Body of pancreas (tissue), 4 donors: ENCODE data around the gene BAIAP3. TPM values are rescaled to one million over a fixed set of nuclear protein-coding genes. Genes with fewer than 3 reads are reported as not detected.

Experiments
- ATAC-seq: fragments of 150-250 bp; one replicate; pipeline ENCODE4 v1.9.1; 2016
- DNase-seq, 4 donors: peaks; one replicate each; pipeline ENCODE4 v3.0.0-alpha.2; 2019
- H3K27ac ChIP-seq, 4 donors: fragments of 200-600 bp; sonication (generic); 1 replicate in 3 of 4; 2 replicates in 1 of 4; pipeline versions ENCODE4 v1.5.1 to v1.6.1; 2016 to 2019; ENCODE audit warnings: mild to moderate bottlenecking in 1 of 4, mixed read lengths in 1 of 4, moderate library complexity in 1 of 4
- H3K27me3 ChIP-seq, 2 donors: fragments of 200-600 bp; sonication (generic); one replicate each; pipeline ENCODE4 v1.6.0; 2016; ENCODE audit warnings: mild to moderate bottlenecking in 1 of 2
- H3K36me3 ChIP-seq, 2 donors: fragments of 200-600 bp; sonication (generic); replicated peaks in 1 of 2; 2 replicates each; pipeline ENCODE4 v1.5.1; 2016; ENCODE audit warnings: low read depth in 2 of 2; ENCODE audit not compliant: insufficient read depth in 1 of 2
- H3K4me1 ChIP-seq: fragments of 200-600 bp; sonication (generic); one replicate; pipeline ENCODE4 v1.6.0; 2016
- H3K4me3 ChIP-seq, 2 donors: fragments of 200-600 bp; sonication (generic); 1 replicate in 1 of 2; 2 replicates in 1 of 2; pipeline ENCODE4 v1.5.1; 2016 to 2019
- H3K9me3 ChIP-seq, 3 donors: fragments of 200-600 bp; sonication (generic); 1 replicate in 2 of 3; 2 replicates in 1 of 3; pipeline ENCODE4 v1.5.1; 2016
- CTCF ChIP-seq, 7 experiments: fragments of 450-650 bp in 4 of 7; fragments of 200-600 bp in 3 of 7; sonication (generic) in 3 of 7; IDR thresholded peaks; one replicate each; pipeline ENCODE4 v1.5.1; 2016 to 2019; ENCODE audit warnings: antibody characterized with exemption in 7 of 7
- POLR2A ChIP-seq, 3 donors: fragments of 450-650 bp; IDR thresholded peaks; one replicate each; pipeline ENCODE4 v1.6.1; 2016; ENCODE audit warnings: antibody characterized with exemption in 3 of 3, mild to moderate bottlenecking in 2 of 3
- WGBS, 2 donors: methylation state at CpG; one replicate each; pipeline ENCODE4 v1.1.5; 2017; 5-methylcytosine and 5-hydroxymethylcytosine counted together
- intact Hi-C: fragments of 100-400 bp; cut with DNase I; formaldehyde crosslinking; loops from one replicate; pipeline ENCODE4 v1.15.1; 2023
- total RNA-seq, 2 donors: library from RNA; depleted of rRNA; stranded (reverse); fragments of >200 nt; gene quantifications; one replicate each; pipeline ENCODE4 v1.1.0, GENCODE V29; 2016

The BAIAP3 gene
- total RNA-seq, 2 donors from 2014 or later, result 7.0 to 20.8 TPM

GRCh38 chr16:1354815-1355540 is 21.5 kb downstream of the BAIAP3 start:
- Histone ChIP-seq H3K27me3 (no peaks in the 10 kb centered on the region), H3K27ac (no peak overlapping the region), H3K9me3 (no peaks in the 10 kb centered on the region), H3K4me1 (peaks cover 40% of the 10 kb centered on the region), H3K4me3 (no peak overlapping the region), H3K36me3 (no peaks in the 10 kb centered on the region)
- WGBS, 2 donors, result 82 to 87% methylated on average over 48 to 49 of the region's 49 CpGs
- intact Hi-C loops, result no loop called here
- ATAC-seq (no peak), DNase-seq (no peak)
- TF ChIP-seq POLR2A (IDR thresholded peaks at IDR 0.05) (no peak), CTCF (IDR thresholded peaks at IDR 0.05) (no peak)

GRCh38 chr16:1355591-1355990 is 22.1 kb downstream of the BAIAP3 start:
- no peaks in the 10 kb centered on the region for H3K9me3 ChIP-seq
- TF ChIP-seq CTCF (IDR thresholded peaks at IDR 0.05) (no peak), POLR2A (IDR thresholded peaks at IDR 0.05) (no peak)
- no peaks in the 10 kb centered on the region for H3K36me3 ChIP-seq
- intact Hi-C loops, result no loop called here
- H3K4me3 ChIP-seq, result no peak overlapping the region
- DNase-seq (no peak), ATAC-seq (no peak)
- WGBS, 2 donors, result 70 to 83% methylated on average over 6 to 15 of the region's 15 CpGs
- no peaks in the 10 kb centered on the region for H3K27me3 ChIP-seq
- H3K4me1 ChIP-seq, result peaks cover 35% of the 10 kb centered on the region
- H3K27ac ChIP-seq, result no peak overlapping the region

DNA sequence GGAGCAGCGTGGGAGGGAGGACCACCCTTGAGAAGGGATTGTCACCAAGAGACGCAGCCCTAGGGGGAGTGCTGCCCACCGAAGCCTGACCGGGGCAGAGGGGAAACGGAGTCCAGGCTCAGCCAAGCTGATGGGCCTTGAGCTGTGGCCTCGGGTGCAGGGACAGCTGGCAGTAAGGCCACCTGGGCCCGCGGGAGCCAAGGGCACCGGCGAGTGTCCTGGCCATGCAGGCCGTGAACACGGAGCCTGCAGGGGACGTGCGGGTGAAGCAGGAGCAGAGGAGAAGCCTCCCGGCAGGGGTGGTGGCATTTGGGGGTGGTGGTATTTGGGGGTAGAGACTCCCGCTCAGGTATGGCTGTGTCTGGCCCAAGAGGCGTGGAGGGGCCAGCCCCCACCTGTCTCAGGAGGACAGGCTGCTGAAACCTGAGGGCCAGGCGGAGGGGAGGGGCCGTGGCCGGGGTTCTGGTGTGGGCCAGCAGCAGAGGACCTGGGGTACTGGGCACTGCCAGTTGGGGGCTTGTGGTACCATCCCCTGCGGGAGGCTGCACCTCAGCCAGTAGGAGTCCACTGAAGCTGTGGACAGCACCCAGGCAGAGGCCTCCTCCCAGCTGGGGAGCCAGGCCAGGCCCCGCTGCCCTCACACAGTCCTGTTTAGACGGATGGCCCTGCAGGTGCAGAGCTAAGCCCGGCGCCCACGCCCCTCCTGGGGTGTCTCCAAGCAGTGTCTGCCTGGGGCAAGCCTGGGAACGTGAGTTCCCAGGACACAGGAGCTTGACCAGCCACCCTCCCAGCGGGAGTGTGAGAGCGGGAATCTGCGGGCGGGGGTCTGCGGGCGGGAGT is 22.8 kb downstream of the BAIAP3 start:
- ATAC-seq, result no peak
- no peak overlapping the region for H3K4me3 ChIP-seq
- intact Hi-C loops, result no loop called here

DNA sequence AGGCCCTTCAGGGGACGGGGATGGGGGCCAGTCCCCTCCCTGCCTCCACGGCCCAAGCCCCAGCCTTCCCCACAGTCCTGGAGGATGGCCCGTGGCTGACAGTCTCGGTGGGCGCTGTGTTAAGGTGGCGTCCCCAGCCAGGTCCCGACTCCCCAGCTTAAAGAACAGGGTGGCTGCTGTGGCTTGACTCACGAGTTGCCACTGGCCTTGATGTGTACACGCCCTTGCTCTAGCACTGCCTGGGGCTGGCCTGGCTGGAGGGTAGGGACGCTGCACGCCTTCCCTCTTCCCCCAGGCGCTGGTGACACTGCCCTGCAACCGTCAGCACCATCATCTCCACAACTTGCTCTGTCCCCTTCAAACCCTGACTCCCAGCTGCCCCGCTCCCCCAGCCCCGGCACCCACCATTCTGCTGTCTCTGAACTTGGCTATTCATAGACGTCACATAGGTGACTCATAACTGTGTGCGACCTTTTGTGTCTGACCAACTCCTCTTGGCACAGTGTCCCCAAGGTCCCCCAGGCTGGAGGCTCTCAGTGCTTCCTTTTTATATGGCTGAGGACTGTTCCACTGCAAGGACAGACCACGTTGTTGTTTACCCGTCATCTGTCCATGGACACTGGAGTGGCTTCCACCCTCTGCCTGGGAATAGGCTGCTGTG is 24.6 kb downstream of the BAIAP3 start:
- H3K4me3 ChIP-seq, result no peak overlapping the region
- no peaks in the 10 kb centered on the region for H3K27me3 ChIP-seq
- TF ChIP-seq CTCF (IDR thresholded peaks at IDR 0.05) (no peak), POLR2A (IDR thresholded peaks at IDR 0.05) (no peak)
- H3K4me1 ChIP-seq, result peaks cover 20% of the 10 kb centered on the region
- H3K27ac ChIP-seq, result no peak overlapping the region
- no peak for ATAC-seq
- intact Hi-C loops, result no loop called here
- WGBS, 2 donors, result 70 to 79% methylated on average over 9 to 19 of the region's 19 CpGs
- peaks cover 0 to 12% of the 10 kb centered on the region in 2 donors for H3K36me3 ChIP-seq
- no peak for DNase-seq
- H3K9me3 ChIP-seq, result no peaks in the 10 kb centered on the region

More for the DNA sequence above, 22.8 kb downstream of the BAIAP3 start:
- Histone ChIP-seq H3K9me3 (no peaks in the 10 kb centered on the region), H3K4me1 (peaks cover 28% of the 10 kb centered on the region), H3K36me3 (no peaks in the 10 kb centered on the region), H3K27me3 (no peaks in the 10 kb centered on the region), H3K27ac (no peak overlapping the region)
- no peak for DNase-seq
- WGBS, 2 donors, result 54 to 63% methylated on average over 17 to 33 of the region's 33 CpGs
- TF ChIP-seq POLR2A (IDR thresholded peaks at IDR 0.05) (no peak), CTCF (IDR thresholded peaks at IDR 0.05) (no peak)
